NB4 (cell line): ENCODE measurements around the gene HLA-DOA.

Experiments used
- MYC ChIP-seq: IDR thresholded peaks from 2 replicates; pipeline ENCODE4 v1.6.1; 2011; ENCODE audit warnings: low read depth, low read length
- POLR2A ChIP-seq: IDR thresholded peaks from 2 replicates; pipeline ENCODE4 v1.6.1; 2011; ENCODE audit warnings: mild to moderate bottlenecking; ENCODE audit not compliant: insufficient read length; ENCODE audit errors: extremely low read depth

GRCh38 chr6:32956176-32956575 is 53.2 kb downstream of the HLA-DOA start:
- no peak for TF ChIP-seq POLR2A
- TF ChIP-seq MYC, result no peak
